Measurements from ENCODE around the gene ICA1.

DNA sequence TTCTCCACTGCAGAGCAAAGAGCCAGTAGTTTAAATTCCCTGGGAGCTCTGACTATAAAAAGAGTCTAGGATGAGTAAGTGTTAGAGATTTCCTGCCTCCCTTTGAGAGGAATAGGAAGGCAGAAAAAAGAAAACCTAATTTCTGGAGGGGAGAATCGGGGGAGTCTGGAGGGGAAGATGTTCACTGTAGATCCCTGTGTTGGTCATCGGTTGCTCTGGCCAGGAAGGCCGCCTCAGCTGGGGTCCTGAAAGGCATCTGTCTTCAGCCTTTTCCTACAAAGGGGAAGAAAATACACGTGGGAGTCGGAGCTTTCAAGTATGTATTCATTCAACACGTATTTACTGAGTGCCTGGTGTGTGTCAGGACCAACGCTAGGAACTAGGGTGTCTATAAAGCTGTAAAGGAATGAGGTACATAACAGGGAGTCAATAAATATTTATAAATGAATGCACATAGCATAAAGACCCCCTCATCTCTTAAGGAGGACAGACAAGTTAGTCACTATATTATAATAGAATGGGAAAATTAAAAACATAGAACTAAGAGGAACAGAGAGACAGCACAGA, 101.1 kb downstream of the ICA1 start:
- no peak for TF ChIP-seq MYC (IDR thresholded peaks at IDR 0.05; ENCODE audit: low read depth, low read length)
- TF ChIP-seq, protein P1, sequence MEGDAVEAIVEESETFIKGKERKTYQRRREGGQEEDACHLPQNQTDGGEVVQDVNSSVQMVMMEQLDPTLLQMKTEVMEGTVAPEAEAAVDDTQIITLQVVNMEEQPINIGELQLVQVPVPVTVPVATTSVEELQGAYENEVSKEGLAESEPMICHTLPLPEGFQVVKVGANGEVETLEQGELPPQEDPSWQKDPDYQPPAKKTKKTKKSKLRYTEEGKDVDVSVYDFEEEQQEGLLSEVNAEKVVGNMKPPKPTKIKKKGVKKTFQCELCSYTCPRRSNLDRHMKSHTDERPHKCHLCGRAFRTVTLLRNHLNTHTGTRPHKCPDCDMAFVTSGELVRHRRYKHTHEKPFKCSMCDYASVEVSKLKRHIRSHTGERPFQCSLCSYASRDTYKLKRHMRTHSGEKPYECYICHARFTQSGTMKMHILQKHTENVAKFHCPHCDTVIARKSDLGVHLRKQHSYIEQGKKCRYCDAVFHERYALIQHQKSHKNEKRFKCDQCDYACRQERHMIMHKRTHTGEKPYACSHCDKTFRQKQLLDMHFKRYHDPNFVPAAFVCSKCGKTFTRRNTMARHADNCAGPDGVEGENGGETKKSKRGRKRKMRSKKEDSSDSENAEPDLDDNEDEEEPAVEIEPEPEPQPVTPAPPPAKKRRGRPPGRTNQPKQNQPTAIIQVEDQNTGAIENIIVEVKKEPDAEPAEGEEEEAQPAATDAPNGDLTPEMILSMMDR (IDR thresholded peaks at IDR 0.05; ENCODE audit: low read depth, low read length), result no peak
- TF ChIP-seq POLR2A (IDR thresholded peaks at IDR 0.05; ENCODE audit: extremely low read depth, insufficient read length), result no peak

All from NB4 (cell line).